Natural killer cell (primary cell): Measurements from ENCODE around the gene C1RL. TPM values are rescaled to one million over a fixed set of nuclear protein-coding genes. Genes with fewer than 3 reads are reported as not detected.

ENCODE experiments used
- ATAC-seq, 3 donors: fragments of 150-1000 bp in 2 of 3; fragments of 200-7000 bp in 1 of 3; cut with Tn5 transposase; 1 replicate in 1 of 3; 2 replicates in 2 of 3; pipeline ENCODE4 v1.10.0; 2021; ENCODE audit warnings: mild to moderate bottlenecking in 2 of 3, moderate library complexity in 2 of 3
- DNase-seq, 2 donors: peaks; one replicate each; pipeline versions ENCODE4 v3.0.0 to v3.0.0-alpha.2; 2013 to 2021; ENCODE audit warnings: mixed read lengths in 1 of 2
- H3K27ac ChIP-seq: one replicate; pipeline ENCODE4 v1.5.1; 2013; ENCODE audit warnings: mild to moderate bottlenecking, low read length
- H3K27me3 ChIP-seq: one replicate; pipeline ENCODE4 v1.6.1; 2013; ENCODE audit warnings: low read length; ENCODE audit not compliant: control insufficient read depth, insufficient read depth
- H3K36me3 ChIP-seq: one replicate; pipeline ENCODE4 v1.6.1; 2013; ENCODE audit warnings: low read length; ENCODE audit not compliant: control insufficient read depth, insufficient read depth
- H3K4me1 ChIP-seq: one replicate; pipeline ENCODE4 v1.6.1; 2013; ENCODE audit warnings: low read length; ENCODE audit not compliant: control insufficient read depth, insufficient read depth
- H3K4me3 ChIP-seq: one replicate; pipeline ENCODE4 v1.5.1; 2013; ENCODE audit warnings: low read length
- H3K9me3 ChIP-seq: one replicate; pipeline ENCODE4 v1.6.1; 2013; ENCODE audit warnings: low read length; ENCODE audit not compliant: control insufficient read depth, insufficient read depth
- H3K27ac Mint-ChIP-seq, 2 donors: one replicate each; pipeline ENCODE4 v1.8.0; 2022; ENCODE audit warnings: mild to moderate bottlenecking in 2 of 2, mixed read lengths in 2 of 2, moderate library complexity in 1 of 2
- H3K27me3 Mint-ChIP-seq, 2 donors: one replicate each; pipeline ENCODE4 v1.8.0; 2022; ENCODE audit warnings: low read depth in 2 of 2, mixed read lengths in 2 of 2
- H3K36me3 Mint-ChIP-seq: one replicate; pipeline ENCODE4 v1.8.0; 2022; ENCODE audit warnings: mixed read lengths
- H3K4me1 Mint-ChIP-seq, 2 donors: one replicate each; pipeline ENCODE4 v1.8.0; 2022; ENCODE audit warnings: mixed read lengths in 2 of 2
- H3K4me3 Mint-ChIP-seq: one replicate; pipeline ENCODE4 v1.8.0; 2022; ENCODE audit warnings: mild to moderate bottlenecking, moderate library complexity, mixed read lengths
- H3K9me3 Mint-ChIP-seq, 2 donors: one replicate each; pipeline ENCODE4 v1.8.0; 2022; ENCODE audit warnings: mixed read lengths in 2 of 2
- WGBS: methylation state at CpG from one replicate; pipeline ENCODE4 v1.1.7; 2013; ENCODE audit warnings: missing lambda C conversion rate; ENCODE audit not compliant: insufficient coverage; 5-methylcytosine and 5-hydroxymethylcytosine counted together
- intact Hi-C: fragments of 100-400 bp; cut with micrococcal nuclease; formaldehyde crosslinking; loops from one replicate; pipeline ENCODE4 v1.14.2; 2022
- total RNA-seq, 4 donors: library from RNA; stranded (reverse); fragments of 120-200 nt in 1 of 4; gene quantifications; one replicate each; pipeline versions ENCODE4 v1.2.3 to v1.2.4, GENCODE V29; 2013 to 2022
- TF ChIP-seq, protein P1 (sequence below): fragments of 200-600 bp; IDR thresholded peaks from one replicate; pipeline ENCODE4 v1.8.0; 2022; ENCODE audit warnings: antibody characterized with exemption

Gene C1RL
- total RNA-seq, 3 donors from 2014 or later (not counting 1 experiment from before 2014, with no cell fraction given) = 29.1 to 35.5 (median 31.0) TPM

DNA sequence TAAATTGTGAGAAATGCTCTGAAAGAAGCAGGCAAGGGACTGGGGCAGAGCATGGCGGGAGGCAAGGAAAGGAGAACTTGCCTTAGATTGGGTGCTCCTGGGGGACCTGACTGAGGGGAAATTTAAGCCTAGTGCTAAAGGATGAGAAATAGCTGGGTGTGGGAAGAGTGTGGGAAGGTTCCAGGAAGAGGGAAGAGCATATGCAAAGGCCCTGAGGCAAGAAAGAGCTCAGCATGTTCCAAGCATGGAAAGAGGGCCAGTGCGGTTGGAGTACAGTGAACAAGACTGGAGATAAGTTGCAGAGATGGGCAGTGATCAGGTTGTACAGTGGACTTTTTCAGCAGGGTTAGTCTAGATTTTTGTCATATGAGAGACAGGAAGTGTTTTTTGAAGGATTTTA is 30.2 kb upstream of the C1RL start:
- peak overlapping the region in 1 of 2 donors; percentile 4 for H3K27ac Mint-ChIP-seq
- DNase-seq (no peak), ATAC-seq (no peak)
- H3K36me3 Mint-ChIP-seq = peaks cover 7% of the 10 kb centered on the region
- H3K4me1 Mint-ChIP-seq = peaks cover 6 to 15% of the 10 kb centered on the region in 2 donors
- H3K9me3 ChIP-seq = no peaks in the 10 kb centered on the region
- TF ChIP-seq, protein P1, sequence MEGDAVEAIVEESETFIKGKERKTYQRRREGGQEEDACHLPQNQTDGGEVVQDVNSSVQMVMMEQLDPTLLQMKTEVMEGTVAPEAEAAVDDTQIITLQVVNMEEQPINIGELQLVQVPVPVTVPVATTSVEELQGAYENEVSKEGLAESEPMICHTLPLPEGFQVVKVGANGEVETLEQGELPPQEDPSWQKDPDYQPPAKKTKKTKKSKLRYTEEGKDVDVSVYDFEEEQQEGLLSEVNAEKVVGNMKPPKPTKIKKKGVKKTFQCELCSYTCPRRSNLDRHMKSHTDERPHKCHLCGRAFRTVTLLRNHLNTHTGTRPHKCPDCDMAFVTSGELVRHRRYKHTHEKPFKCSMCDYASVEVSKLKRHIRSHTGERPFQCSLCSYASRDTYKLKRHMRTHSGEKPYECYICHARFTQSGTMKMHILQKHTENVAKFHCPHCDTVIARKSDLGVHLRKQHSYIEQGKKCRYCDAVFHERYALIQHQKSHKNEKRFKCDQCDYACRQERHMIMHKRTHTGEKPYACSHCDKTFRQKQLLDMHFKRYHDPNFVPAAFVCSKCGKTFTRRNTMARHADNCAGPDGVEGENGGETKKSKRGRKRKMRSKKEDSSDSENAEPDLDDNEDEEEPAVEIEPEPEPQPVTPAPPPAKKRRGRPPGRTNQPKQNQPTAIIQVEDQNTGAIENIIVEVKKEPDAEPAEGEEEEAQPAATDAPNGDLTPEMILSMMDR = no peak
- WGBS = 97% methylated on average over 2 of the region's 2 CpGs
- H3K4me3 Mint-ChIP-seq = no peak overlapping the region
- H3K36me3 ChIP-seq = peaks cover 90% of the 10 kb centered on the region
- H3K27me3 Mint-ChIP-seq = no peaks in the 10 kb centered on the region
- H3K4me3 ChIP-seq = no peak overlapping the region
- H3K27me3 ChIP-seq = no peaks in the 10 kb centered on the region
- H3K4me1 ChIP-seq = no peaks in the 10 kb centered on the region
- H3K9me3 Mint-ChIP-seq = no peaks in the 10 kb centered on the region
- intact Hi-C loops = no loop called here
- H3K27ac ChIP-seq = no peak overlapping the region

DNA sequence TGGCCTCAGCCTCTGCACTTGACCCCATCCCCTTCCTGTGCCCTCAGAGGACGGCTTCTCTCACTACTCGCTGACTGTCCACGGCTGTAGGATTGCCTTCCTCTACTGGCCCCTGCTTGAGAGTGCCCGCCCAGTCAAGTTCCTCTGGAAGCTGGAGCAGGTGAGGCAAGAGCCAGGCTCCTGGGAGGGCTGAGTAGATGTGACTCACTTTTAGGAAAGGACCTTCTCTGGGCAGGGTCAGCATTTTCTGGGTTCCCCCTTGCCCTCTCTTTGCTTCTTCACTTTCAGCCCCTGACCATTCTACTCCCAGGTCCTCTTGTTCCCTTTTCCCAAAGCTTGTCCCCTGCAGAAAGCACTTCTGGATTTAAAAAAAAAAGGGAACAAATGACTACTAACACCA is 28.9 kb upstream of the C1RL start:
- H3K27ac Mint-ChIP-seq = no peak overlapping the region
- DNase-seq (no peak), ATAC-seq (no peak)
- 90% methylated on average over 4 of the region's 4 CpGs for WGBS
- Histone ChIP-seq H3K9me3 (no peaks in the 10 kb centered on the region), H3K4me1 (peaks cover under 1% of the 10 kb centered on the region), H3K36me3 (peaks cover 91% of the 10 kb centered on the region), H3K4me3 (no peak overlapping the region), H3K27me3 (no peaks in the 10 kb centered on the region), H3K27ac (no peak overlapping the region)
- intact Hi-C loops = no loop called here
- TF ChIP-seq, protein P1 = no peak
- peaks cover 6 to 20% of the 10 kb centered on the region in 2 donors for H3K4me1 Mint-ChIP-seq
- peaks cover 7% of the 10 kb centered on the region for H3K36me3 Mint-ChIP-seq
- H3K9me3 Mint-ChIP-seq = no peaks in the 10 kb centered on the region
- H3K27me3 Mint-ChIP-seq = no peaks in the 10 kb centered on the region
- H3K4me3 Mint-ChIP-seq = no peak overlapping the region

DNA sequence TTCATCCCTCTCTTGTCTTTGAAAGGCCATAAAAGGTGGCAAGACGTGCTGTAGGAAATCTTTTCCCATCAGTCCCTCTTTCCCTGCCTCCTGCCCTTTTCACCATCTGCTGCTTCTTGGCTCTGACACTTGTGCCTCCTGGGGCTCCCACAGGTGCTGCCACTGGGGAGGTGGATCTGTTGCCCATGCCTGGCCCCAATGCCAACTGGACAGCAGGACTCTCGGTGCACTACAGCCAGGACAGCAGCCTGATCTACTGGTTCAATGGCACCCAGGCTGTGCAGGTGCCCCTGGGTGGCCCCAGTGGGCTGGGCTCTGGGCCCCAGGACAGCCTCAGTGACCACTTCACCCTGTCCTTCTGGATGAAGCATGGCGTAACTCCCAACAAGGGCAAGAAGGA is 27.7 kb upstream of the C1RL start:
- Histone ChIP-seq H3K9me3 (no peaks in the 10 kb centered on the region), H3K4me1 (peaks cover 12% of the 10 kb centered on the region), H3K36me3 (peaks cover 80% of the 10 kb centered on the region), H3K27me3 (no peaks in the 10 kb centered on the region), H3K27ac (no peak overlapping the region), H3K4me3 (no peak overlapping the region)
- WGBS = 97% methylated on average over 3 of the region's 3 CpGs
- no peak for ATAC-seq
- Mint-ChIP-seq H3K36me3 (peaks cover 5% of the 10 kb centered on the region), H3K4me3 (no peak overlapping the region), H3K9me3 (no peaks in the 10 kb centered on the region), H3K27ac (no peak overlapping the region), H3K27me3 (no peaks in the 10 kb centered on the region), H3K4me1 (peaks cover 14 to 23% of the 10 kb centered on the region in 2 donors)
- no peak for DNase-seq
- intact Hi-C loops = no loop called here
- TF ChIP-seq, protein P1 = no peak

DNA sequence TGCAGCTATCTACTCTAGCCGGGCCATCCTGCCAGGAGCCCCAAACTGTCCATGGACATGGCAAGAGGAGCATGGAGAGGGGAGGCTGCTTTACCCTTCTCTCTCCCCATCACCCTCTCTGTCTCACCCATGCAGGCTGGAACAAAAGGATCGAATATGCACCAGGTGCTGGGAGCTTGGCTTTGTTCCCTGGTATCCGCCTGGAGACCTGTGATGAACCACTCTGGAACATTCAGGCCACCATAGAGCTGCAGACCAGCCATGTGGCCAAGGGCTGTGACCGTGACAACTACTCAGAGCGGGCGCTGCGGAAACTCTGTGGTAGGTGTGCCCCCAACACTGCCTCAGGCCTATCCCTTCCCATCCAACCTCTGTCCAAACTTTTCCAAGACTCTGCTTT is 27.1 kb upstream of the C1RL start:
- no peaks in the 10 kb centered on the region for H3K9me3 Mint-ChIP-seq
- H3K27me3 Mint-ChIP-seq = no peaks in the 10 kb centered on the region
- Histone ChIP-seq H3K9me3 (no peaks in the 10 kb centered on the region), H3K36me3 (peaks cover 74% of the 10 kb centered on the region), H3K4me1 (peaks cover 19% of the 10 kb centered on the region), H3K27me3 (no peaks in the 10 kb centered on the region), H3K27ac (no peak overlapping the region), H3K4me3 (no peak overlapping the region)
- no peak for ATAC-seq
- intact Hi-C loops = no loop called here
- no peaks in the 10 kb centered on the region for H3K36me3 Mint-ChIP-seq
- no peak overlapping the region for H3K27ac Mint-ChIP-seq
- whole genome bisulfite sequencing = 99% methylated on average over 7 of the region's 7 CpGs
- H3K4me3 Mint-ChIP-seq = no peak overlapping the region
- no peak for DNase-seq
- TF ChIP-seq, protein P1 = no peak
- H3K4me1 Mint-ChIP-seq = peaks cover 20 to 27% of the 10 kb centered on the region in 2 donors
